Calu3 (cell line): ENCODE measurements around the gene CYB5R3. TPM values are rescaled to one million over a fixed set of nuclear protein-coding genes. Genes with fewer than 3 reads are reported as not detected.
"Not testable (repeated sequence)": the region's sequence is repeated elsewhere in the genome, so short reads cannot be mapped to it uniquely, and the experiment has no call there.

ENCODE experiments used
- BruUV-seq: library from RNA; stranded (reverse); fragments of 400-500 nt; replicated peaks from 2 replicates; lab custom pipeline; 2021; lab: Mats Ljungman, UMichigan
- CTCF ChIA-PET: fragments of 300-600 bp; sonication (Branson Sonifier 250); formaldehyde crosslinking; loops from one replicate; lab custom pipeline; 2022; ENCODE audit warnings: antibody characterized with exemption; lab: Charles Lee
- DNase-seq: peaks from one replicate; pipeline ENCODE4 v3.0.0; 2022
- H3K27ac Mint-ChIP-seq: one replicate; pipeline ENCODE4 v1.8.0; 2022; ENCODE audit warnings: mixed read lengths; ENCODE audit not compliant: unreplicated experiment
- H3K27me3 Mint-ChIP-seq: one replicate; pipeline ENCODE4 v1.8.0; 2022; ENCODE audit warnings: mixed read lengths; ENCODE audit not compliant: unreplicated experiment
- H3K36me3 Mint-ChIP-seq: one replicate; pipeline ENCODE4 v1.8.0; 2022; ENCODE audit warnings: mild to moderate bottlenecking, moderate library complexity, mixed read lengths; ENCODE audit not compliant: insufficient read depth, unreplicated experiment
- H3K4me1 Mint-ChIP-seq: one replicate; pipeline ENCODE4 v1.8.0; 2022; ENCODE audit warnings: mild to moderate bottlenecking, low read depth, mixed read lengths; ENCODE audit not compliant: unreplicated experiment
- H3K4me3 Mint-ChIP-seq: one replicate; pipeline ENCODE4 v1.8.0; 2022; ENCODE audit warnings: mild to moderate bottlenecking, low read depth, moderate library complexity, mixed read lengths; ENCODE audit not compliant: unreplicated experiment
- H3K9me3 Mint-ChIP-seq: one replicate; pipeline ENCODE4 v1.8.0; 2022; ENCODE audit warnings: low read depth, mixed read lengths; ENCODE audit not compliant: unreplicated experiment
- CTCF ChIP-seq: fragments of 200-600 bp; IDR thresholded peaks from one replicate; pipeline ENCODE4 v1.8.0; 2022; ENCODE audit warnings: antibody characterized with exemption; ENCODE audit not compliant: unreplicated experiment
- intact Hi-C: fragments of 100-400 bp; cut with micrococcal nuclease; formaldehyde crosslinking; loops from one replicate; pipeline ENCODE4 v1.10.0; 2022; ENCODE audit not compliant: unreplicated experiment
- total RNA-seq: library from RNA; stranded (reverse); gene quantifications from 2 replicates; pipeline ENCODE4 v1.2.3, GENCODE V29; 2022

Gene CYB5R3
- total RNA-seq, 1 experiment from 2014 or later, result 101 TPM

GRCh38 chr22:42585096-42585495 is 64.1 kb downstream of the CYB5R3 start:
- no TSS peak for BruUV-seq
- CTCF ChIA-PET, result no interaction called here
- Mint-ChIP-seq H3K4me1 (no peaks in the 10 kb centered on the region), H3K9me3 (no peaks in the 10 kb centered on the region), H3K27ac (no peak overlapping the region), H3K4me3 (no peak overlapping the region), H3K27me3 (no peaks in the 10 kb centered on the region), H3K36me3 (peaks cover 65% of the 10 kb centered on the region)
- intact Hi-C loops, result no loop called here
- TF ChIP-seq CTCF, result no peak
- no peak for DNase-seq

GRCh38 chr22:42584364-42584940 is 64.7 kb downstream of the CYB5R3 start:
- Mint-ChIP-seq H3K9me3 (no peaks in the 10 kb centered on the region), H3K27me3 (no peaks in the 10 kb centered on the region), H3K4me3 (no peak overlapping the region), H3K4me1 (no peaks in the 10 kb centered on the region), H3K27ac (no peak overlapping the region), H3K36me3 (peaks cover 65% of the 10 kb centered on the region)
- no TSS peak for BruUV-seq
- intact Hi-C loops, result no loop called here
- CTCF ChIA-PET, result no interaction called here
- no peak for DNase-seq
- TF ChIP-seq CTCF, result no peak

GRCh38 chr22:42582987-42583386 is 66.2 kb downstream of the CYB5R3 start:
- no peak for TF ChIP-seq CTCF
- CTCF ChIA-PET, result no interaction called here
- Mint-ChIP-seq H3K9me3 (no peaks in the 10 kb centered on the region), H3K4me3 (no peak overlapping the region), H3K36me3 (peaks cover 66% of the 10 kb centered on the region), H3K27ac (no peak overlapping the region), H3K4me1 (no peaks in the 10 kb centered on the region), H3K27me3 (no peaks in the 10 kb centered on the region)
- no TSS peak for BruUV-seq
- DNase-seq, result no peak
- intact Hi-C loops, result no loop called here

- BruUV-seq, result TSS peak; percentile 60
- intact Hi-C loops, result no loop called here
- CTCF ChIA-PET, result no interaction called here
Observed at GRCh38 chr22:42581762-42582716, 67.2 kb downstream of the CYB5R3 start.

GRCh38 chr22:42581194-42581761 is 67.9 kb downstream of the CYB5R3 start:
- H3K27me3 Mint-ChIP-seq, intact Hi-C loops, H3K4me1 Mint-ChIP-seq, H3K9me3 Mint-ChIP-seq, CTCF ChIA-PET, DNase-seq: not testable (repeated sequence)
- TSS peak; percentile 79 for BruUV-seq
- Mint-ChIP-seq H3K36me3 (peaks cover 60% of the 10 kb centered on the region), H3K27ac (peak overlapping the region; percentile 94), H3K4me3 (peak overlapping the region; percentile 90)

More at GRCh38 chr22:42581762-42582716, 67.2 kb downstream of the CYB5R3 start:
- no peaks in the 10 kb centered on the region for H3K4me1 Mint-ChIP-seq
- H3K27ac Mint-ChIP-seq, result peak overlapping the region; percentile 94
- DNase-seq, result peak; percentile 87
- no peaks in the 10 kb centered on the region for H3K27me3 Mint-ChIP-seq
- no peak for TF ChIP-seq CTCF
- no peaks in the 10 kb centered on the region for H3K9me3 Mint-ChIP-seq
- peak overlapping the region; percentile 90 for H3K4me3 Mint-ChIP-seq
- peaks cover 66% of the 10 kb centered on the region for H3K36me3 Mint-ChIP-seq

- H3K9me3 Mint-ChIP-seq, H3K27ac Mint-ChIP-seq, H3K4me3 Mint-ChIP-seq, BruUV-seq, H3K4me1 Mint-ChIP-seq, CTCF ChIA-PET, DNase-seq, intact Hi-C loops, H3K27me3 Mint-ChIP-seq: not testable (repeated sequence)
- H3K36me3 Mint-ChIP-seq, result peaks cover 63% of the 10 kb centered on the region
Observed at GRCh38 chr22:42580040-42580439, 69.2 kb downstream of the CYB5R3 start.
